Activated naive CD8-positive, alpha-beta T cell treated with anti-CD3 and anti-CD28 coated beads, Interleukin-2, amount 50 U/mL, for 16 hours (primary cell): ENCODE results near the gene GOT1.
A peak's percentile ranks its signal among the peaks of the same experiment; 100 is the strongest.

ENCODE experiments used
- DNase-seq: peaks from one replicate; pipeline ENCODE4 v3.0.0-alpha.2; 2020; ENCODE audit warnings: low read depth, low spot score

Gene GOT1

GRCh38 chr10:99430451-99431189 is at the start of gene GOT1:
Gene GOT1 (minus strand): TSS chr10:99430624. CDS start chr10:99430565, 59 bp downstream.
- DNase-seq = peak; percentile 89

GRCh38 chr10:99470327-99470726 is 39.9 kb upstream of the GOT1 start:
- DNase-seq = no peak

- no peak for DNase-seq
These were observed 37.0 kb upstream of the GOT1 start for GRCh38 chr10:99467236-99467999.

GRCh38 chr10:99466632-99467223 is 36.3 kb upstream of the GOT1 start:
- DNase-seq = no peak

- DNase-seq = no peak
These were observed 30.8 kb upstream of the GOT1 start for GRCh38 chr10:99461230-99461629.

- DNase-seq = no peak
These were observed 29.6 kb upstream of the GOT1 start for GRCh38 chr10:99460070-99460469.

GRCh38 chr10:99459217-99459616 is 28.8 kb upstream of the GOT1 start:
- no peak for DNase-seq

- no peak for DNase-seq
These were observed 27.4 kb upstream of the GOT1 start for GRCh38 chr10:99457813-99458212.

- no peak for DNase-seq
These were observed 26.5 kb upstream of the GOT1 start for GRCh38 chr10:99456931-99457288.

- no peak for DNase-seq
These were observed 25.9 kb upstream of the GOT1 start for GRCh38 chr10:99456207-99456930.

- no peak for DNase-seq
These were observed 21.6 kb upstream of the GOT1 start for GRCh38 chr10:99451981-99452380.

- no peak for DNase-seq
These were observed 21.0 kb upstream of the GOT1 start for GRCh38 chr10:99451499-99451788.

GRCh38 chr10:99450624-99451498 is 20.4 kb upstream of the GOT1 start:
- DNase-seq = no peak

- no peak for DNase-seq
These were observed 19.7 kb upstream of the GOT1 start for GRCh38 chr10:99450156-99450555.

GRCh38 chr10:99449023-99449422 is 18.6 kb upstream of the GOT1 start:
- no peak for DNase-seq

GRCh38 chr10:99444383-99445045 is 14.1 kb upstream of the GOT1 start:
- no peak for DNase-seq

- no peak for DNase-seq
These were observed 13.1 kb upstream of the GOT1 start for GRCh38 chr10:99443500-99443899.

GRCh38 chr10:99442394-99442793 is 12.0 kb upstream of the GOT1 start:
- DNase-seq = no peak

GRCh38 chr10:99438890-99439289 is 8.5 kb upstream of the GOT1 start:
- no peak for DNase-seq

- no peak for DNase-seq
These were observed 5.7 kb upstream of the GOT1 start for GRCh38 chr10:99435986-99436638.
